ENCODE results near the gene AGPAT3.

AGPAT3 gene

DNA sequence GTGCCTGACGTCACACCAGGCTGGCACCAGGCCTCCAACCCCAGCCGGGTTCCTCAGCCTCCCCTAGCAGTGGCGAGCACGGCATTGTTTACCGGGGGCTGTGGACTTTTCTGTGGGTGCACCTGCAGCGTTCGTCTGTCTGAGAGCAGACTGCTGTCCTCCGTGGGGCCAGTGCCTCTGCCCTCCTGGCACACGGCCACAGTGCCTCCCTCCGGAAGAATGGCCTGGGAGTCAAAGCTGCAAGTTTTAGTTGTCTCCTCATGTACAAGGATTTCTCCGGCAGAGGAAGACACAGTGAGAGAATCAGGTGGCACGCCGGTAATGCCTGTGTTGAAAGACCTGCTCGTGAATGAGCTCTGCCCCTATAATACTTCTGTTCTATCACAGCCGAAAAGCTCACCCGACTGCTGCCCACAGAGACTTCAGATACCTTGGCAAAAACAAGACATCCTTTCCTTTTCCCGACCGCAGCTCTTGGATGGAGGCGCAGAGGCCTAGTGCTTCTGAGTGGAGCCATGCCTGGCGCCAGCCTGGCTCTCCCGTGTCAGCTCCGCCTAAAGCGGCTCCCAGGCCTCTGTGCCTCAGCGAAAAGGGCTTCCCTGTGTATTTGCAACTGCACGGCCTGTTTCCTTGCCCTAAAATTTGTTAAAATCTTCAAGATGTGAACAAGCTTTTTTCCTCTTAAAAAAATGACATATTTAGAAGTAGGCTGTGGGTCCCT, 71.4 kb downstream of the AGPAT3 start:
- DNase-seq (ENCODE audit: low read depth, low spot score): no peak

DNA sequence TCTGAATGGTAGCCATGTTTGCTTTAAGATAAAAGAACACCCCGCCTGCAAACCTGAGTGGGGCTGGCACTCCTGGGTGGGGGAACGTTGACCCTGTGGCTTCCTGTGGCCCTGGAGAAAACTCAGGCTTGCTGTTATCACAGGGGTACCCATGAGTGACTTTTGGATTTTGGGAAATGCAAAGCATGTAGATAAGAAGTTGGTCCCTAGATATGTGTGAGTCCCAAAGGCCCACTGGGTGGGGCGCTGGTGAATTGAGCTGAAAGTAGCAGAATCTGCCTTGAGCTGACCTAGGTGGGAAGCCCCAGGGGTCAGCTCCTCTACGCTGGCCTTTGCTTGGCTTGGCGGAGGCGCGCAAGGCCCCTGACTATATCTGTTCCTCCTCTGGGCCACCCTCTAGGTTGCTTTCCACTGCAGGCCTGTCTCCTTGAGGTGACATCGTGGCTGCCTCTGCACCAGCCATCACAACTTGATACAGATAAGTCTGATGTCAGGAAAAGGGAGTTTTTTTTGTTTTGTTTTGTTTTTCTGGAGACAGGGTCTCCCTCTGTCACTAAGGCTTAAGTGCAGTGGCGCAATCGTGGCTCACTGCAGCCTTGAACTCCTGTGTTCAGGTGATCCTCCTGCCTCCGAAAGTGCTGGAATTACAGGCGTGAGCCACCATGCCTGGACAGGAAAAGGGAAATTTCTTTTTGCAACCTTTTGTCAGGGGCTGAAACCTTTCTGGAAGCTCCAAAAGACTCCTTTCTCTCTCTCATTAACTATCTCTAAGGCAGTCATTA, 72.2 kb downstream of the AGPAT3 start:
- no peak for DNase-seq (ENCODE audit: low read depth, low spot score)

DNA sequence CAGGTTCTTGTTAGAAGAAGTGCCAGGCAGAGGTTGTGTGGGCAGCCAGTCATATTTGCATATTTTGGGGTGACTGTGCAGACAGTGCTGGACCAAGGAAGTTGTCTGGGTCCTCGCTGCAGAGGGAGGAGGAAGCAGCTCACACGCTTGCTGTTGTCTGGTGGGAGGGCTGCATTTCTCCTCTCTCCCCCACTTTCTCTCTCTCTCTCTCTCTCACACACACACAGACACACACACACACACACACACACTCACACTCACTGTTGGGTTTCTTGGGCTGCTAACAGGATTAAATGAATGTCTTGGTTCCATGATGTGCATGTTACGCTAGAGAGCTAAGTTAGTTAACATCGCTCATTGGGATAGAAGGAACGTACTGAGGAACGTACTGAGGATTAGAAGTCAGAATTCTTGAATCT, 72.9 kb downstream of the AGPAT3 start:
- DNase-seq (ENCODE audit: low read depth, low spot score): no peak

DNA sequence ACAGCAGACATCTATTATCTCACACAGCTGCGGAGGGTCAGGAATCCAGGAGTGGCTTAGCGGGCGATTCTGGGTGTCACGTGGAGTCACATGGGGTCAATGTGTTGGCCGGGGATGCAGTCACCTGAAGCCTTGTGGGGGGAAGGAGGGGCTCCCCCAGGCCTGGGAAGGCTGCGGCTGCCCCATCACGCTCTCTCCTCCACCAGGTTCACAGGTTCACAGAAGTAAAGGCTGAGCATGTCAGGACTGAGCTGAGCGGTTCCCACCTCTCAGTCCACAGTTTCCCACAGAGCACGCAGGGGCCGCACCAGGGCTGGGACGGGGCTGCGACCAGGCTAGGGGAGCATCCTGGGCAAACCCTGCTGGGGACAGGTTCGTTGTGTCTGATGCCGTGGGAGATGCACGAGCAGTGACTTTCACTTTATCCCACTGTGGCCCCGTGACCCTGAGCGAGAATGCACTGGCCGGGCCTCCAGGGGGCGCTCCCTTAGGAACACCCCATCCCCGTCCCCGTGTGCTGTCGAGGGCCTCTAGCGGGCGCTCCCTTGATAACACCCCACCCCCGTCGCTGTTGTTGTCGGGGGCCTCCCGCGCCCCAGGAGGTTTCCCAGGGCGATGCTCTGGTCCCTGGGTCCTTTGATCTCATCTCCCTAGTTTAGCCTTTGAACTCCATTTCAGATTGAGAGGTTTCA, 73.9 kb downstream of the AGPAT3 start:
- peak; percentile 83 for DNase-seq (ENCODE audit: low read depth, low spot score)

DNA sequence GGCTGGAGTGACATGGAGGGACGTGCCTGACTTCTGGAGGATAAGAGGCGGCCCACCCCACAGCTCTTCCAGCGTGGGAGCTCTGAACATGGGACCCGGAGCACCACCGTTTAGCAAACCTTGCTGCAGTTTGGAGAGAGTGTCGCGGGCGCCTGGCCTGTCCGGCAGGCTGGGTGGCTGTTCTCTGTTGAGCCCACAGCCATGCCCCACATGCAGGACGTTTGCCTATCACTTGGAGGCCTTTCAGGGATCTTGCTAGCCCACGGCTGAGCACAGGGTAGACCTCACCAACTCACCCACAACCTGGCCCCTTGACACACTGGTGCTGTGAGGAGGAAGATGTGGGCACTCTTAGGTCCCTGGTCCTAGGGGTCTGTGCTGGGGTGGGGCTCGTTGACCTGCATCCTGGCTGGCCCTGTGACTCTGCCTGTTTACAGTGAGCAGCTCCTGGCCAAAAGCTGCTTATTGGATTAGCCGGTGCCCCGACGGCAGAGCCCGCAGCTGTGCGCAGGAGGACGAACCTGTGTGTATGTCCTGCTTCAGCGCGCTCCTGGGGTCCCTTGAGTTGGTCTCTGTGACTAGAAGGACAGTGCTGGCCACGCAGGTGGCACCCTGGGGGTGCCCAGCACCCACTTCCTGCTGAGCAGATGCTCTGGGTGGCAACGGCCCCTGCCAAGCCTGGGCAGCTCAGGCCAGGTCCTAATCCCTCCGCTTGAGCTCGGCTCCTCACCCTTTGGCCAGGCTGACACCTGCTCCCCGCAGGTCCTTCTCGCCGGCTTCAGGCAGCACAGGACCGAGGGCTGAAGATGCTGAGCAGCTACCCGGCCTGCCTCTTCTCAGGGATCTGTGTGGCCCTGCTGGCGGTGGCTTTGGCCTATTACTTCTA, 74.7 kb downstream of the AGPAT3 start:
- no peak for DNase-seq (ENCODE audit: low read depth, low spot score)

DNA sequence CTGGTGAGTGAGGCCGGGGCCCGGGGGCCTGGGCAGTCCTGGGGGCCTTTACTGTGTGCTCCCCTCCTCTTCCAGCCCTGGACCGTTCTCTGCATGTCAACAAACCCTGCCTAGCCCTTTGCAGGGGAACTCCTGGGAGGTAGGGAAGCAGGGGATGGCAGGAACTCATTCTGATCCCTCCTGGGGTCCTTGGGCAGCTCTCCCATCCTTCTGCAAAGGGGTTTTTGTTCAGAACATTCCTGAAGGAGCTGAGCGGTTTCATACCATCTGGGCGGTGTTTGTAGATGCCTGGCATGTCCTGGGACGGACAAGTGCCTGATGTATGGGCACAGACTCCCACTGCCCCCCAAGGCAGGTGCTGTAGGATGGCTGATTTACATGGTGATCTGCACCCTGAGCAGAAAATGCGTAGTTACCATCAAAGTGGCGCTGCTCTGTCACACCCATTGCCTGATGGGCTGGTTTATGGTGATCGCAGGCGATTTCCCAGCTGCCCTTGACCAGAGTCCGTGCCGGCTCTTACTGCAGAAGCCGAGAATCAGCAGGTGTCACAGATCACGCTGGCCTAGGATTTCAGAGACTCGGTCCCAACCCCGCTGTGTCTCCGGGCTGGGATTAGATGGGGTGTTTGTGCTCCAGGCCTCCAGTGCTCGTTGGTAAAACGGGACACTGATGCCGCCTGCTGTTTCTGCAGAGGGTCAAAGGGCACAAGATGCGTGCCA, 75.5 kb downstream of the AGPAT3 start:
- no peak for DNase-seq (ENCODE audit: low read depth, low spot score)

DNA sequence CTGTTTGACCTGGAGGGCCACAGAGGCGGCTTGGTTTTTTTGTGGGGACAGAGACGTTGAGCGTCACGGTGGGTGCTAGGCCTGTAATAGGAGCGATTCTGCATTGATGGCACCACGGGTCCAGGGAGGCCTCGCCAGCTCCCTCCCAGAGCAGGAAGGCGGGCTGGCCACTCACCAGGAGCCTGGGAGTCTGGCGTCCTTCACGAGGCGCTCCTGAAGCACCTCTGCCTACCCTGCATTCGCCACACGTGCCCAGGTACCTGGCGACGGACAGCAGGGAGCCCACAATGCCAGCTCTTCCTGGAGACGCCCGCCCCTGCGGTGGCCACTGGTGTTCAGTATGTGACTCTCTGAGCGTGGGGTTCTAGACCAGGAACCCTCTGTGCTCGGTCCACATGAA, 77.2 kb downstream of the AGPAT3 start:
- no peak for DNase-seq (ENCODE audit: low read depth, low spot score)

DNA sequence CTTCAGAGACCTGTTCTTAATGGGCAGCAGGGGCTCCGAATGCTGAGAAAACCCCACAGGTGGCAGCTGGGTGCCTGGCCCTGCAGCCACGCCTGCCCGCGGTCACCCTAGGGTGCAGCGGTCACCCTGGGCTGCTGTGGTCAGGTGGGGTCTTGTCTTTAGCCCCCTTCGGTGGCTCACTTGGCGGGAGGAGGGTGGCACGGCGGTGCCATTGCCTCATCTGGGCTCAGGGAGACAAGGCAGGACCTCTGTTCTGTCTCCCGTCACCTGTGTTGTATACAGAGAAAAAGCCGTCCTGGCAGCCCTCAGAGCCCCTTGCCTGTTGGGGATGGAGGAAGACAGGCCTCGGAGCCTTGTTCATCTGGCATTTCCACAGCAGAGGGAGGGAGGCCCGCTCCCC, 77.6 kb downstream of the AGPAT3 start:
- DNase-seq (ENCODE audit: low read depth, low spot score): no peak

DNA sequence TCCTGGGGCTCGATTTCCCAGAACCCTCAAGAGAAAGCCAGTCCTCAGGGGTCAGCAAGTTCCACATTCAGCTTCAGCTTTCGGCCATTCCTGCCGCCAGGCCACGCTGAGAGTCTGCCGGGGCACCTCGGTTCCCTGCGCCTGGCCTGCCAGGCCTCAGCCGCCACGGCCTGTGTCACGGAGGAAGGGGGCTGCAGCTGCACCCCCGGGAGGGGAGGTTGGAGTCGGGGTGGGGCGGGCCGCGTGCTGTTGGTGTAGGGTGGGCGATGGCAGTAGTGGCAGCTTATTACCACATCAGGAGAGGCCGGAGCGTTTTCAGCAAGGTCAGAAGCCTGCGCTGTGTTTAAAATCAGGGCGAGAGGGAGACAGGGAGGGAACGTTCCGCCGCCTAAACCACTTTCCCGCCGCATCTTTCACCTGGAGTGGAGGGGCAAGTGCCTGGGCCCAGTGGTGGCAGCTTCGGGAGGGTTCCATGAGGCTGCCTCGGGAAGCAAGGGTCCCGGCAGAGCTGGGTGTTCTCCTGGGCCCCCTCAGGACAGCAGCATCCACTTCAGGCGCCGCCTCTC, 78.6 kb downstream of the AGPAT3 start:
- no peak for DNase-seq (ENCODE audit: low read depth, low spot score)

DNA sequence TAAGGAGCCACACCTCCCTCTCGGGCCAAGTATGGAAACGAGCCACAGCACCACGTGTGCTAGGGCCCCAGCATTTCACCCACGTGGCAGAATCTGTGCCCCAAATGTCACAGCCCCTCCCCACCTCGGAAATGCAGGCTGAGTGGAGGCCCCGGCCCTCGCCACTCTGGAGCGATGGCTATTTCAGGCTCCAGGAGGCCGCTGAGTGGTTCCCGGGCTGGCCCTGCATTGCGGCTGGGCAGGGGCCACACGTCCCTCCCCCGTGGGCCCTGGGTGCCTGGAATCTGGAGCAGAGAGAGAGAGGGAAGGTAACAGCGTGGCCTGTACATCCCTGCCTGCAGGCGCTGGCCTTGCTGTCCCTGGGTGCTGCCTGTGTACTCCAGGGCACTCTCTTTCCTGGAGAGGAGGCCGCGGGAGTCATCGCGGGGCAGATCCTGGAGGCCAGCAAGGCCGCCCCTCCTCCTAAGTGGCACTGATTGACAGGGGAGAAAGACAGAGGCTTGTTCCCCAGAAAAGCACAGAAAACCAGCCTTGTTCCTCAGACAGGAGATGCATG, 79.1 kb downstream of the AGPAT3 start:
- no peak for DNase-seq (ENCODE audit: low read depth, low spot score)

DNA sequence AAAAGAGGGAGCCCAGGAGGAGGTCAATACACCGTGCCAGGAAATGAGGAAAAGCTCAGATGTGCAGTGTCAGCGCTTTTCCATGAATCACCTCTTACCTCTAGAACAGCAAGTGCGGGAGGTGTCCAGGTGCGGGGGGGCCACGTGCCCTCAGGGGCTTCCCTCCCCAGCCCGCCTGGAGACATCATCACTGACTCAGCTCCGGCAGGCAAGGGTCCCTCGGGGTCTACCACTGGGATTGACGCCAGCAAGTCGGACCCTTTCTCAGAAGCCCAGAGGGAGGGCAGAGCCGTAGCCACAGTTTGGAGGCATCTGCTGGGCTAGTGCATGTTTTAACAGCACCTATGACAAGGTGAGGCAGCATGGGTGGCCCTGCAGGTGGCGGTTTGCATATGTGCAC, 79.7 kb downstream of the AGPAT3 start:
- DNase-seq (ENCODE audit: low read depth, low spot score): no peak

DNA sequence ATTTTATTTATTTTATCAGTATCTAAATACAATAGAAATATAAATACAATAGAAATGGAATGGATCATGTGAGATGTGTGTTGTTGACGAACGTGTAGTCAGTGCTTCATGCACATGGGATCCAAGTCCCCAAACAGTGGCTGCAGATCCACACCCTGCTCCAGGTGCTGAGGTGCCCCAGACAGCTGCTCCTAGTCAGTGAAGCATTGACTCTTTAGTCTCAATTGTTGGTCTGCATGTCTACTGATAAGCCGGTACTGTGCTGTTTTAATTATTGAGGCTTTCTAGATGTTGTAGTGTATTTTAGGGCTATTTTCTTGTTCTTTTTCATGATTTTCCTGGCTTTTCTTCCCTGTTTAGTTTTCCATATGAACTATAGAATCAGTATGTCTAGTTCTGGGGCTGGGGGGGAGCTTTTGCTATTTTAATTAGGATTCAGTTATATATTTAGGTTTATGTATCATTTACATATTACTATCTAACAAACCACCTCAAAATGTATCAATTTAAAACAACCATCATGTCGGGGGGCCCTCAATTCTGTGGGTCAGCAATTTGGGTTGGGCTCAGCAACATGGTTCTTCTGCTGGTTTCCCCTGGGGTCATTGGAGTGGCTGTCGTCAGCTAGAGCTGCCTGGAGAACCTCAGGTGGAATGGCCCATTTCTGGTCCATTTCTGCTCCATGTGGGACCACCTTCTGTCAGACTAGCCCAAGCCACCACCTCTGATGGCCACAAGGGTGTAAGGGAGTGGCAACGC, 83.9 kb downstream of the AGPAT3 start:
- DNase-seq (ENCODE audit: low read depth, low spot score): no peak

DNA sequence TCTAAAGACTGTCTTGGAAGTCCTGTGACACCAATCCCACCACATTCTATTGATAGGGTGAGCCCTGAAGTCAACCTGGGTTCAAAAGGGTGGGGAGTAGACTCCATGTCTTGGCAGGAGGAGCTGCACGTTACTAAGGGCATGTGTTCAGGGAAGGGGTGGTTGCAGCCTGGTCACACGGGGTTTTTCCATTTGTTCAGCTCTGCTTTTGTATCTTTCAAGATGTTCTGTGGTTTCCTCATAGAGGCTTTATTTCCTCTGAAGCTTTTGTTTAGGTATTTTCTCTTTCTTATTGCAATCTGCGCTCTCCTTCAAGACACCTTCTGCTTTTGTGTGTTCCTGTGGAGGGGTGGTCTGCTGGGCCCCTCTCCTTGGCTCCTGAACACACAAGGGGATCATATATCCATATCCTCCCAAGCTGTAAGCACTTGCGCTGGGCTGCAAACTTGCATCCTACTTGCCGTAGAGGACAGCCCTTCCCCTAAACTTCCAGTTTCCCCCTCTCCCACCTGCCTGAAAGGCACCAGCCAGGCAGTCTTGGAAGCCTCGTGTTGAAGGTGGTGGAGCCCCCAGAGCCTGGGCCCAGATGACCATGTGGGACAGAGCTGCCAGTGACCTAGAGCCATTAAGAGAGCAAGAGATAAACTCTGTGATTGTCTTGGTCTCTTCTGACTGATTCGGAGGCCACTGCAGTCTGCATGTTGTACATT, 84.6 kb downstream of the AGPAT3 start:
- no peak for DNase-seq (ENCODE audit: low read depth, low spot score)

DNA sequence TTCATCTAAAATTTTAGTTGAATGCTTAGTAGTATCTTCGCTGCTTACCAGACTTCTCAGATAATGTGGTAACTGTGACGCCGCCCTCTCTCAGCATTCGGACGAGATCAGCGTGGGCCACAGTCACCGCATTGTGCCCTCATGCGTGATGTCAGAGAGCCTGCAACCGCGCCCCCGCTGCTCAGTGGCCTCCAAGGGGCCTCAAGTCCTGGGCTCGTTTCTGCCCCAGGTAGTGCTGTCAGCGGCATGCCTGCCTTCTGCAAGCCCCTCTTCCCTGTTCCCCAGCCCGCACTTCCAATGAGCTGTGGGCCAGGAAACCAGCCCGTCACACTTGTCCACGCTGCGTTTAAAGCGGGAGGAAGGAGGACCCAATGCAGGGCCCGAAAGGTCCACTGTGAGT, 85.5 kb downstream of the AGPAT3 start:
- DNase-seq (ENCODE audit: low read depth, low spot score): no peak

DNA sequence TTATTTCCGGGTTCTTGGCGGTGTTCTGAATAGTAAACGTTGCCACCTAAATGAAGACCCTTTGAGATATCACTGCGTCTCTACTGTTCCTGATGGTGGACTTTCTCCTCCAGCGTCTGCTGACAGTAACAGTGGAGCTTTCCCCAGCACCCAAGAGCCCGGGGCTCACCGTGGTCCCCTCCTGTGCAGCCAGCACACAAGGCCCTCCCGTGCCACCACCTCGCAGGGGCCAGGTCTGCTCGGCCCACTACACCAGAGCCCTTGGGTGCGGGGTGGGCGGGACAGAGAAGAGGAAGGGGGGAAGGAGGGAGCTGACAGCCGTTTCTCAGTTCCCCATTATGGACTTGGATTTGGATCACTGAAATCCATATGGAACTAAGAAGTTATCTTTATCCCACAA, 85.9 kb downstream of the AGPAT3 start:
- DNase-seq (ENCODE audit: low read depth, low spot score): no peak

DNA sequence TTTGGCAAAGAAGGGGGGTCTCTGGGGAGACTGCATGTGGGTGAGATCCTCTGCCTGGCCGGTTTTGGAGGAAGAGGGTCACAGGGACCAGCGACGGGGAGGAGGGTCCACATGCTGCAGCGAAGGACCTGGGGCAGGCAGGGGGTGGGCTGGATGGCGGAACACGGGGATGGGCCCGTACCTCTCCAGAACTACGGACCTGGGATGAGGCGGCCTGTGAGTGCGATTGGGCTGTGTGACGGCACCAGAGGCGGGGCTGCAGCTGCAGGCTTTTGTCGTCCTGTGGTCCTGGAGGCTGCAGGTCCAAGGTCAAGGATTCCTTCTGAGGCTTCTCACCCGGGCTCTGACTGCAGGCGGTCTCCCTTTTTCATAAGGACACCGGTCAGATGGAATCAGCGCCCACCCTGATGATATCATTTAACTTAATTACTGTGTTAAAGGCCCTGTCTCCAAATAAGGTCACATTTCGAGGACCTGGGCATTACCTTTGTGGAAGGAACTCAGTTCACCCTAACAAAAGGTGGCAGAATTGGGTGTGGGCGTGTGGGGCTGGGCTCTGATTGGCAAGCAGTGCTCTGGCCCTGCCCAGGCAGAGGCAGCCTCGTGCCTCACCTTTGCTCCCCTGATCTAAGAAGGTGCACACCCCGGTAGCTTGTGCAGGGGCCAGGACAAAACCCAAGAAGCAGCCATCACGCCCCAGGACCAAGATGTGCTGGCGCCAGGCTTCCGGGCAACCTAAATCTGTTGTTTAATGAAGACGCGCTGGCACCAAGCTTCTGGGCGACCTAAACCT, 87.1 kb downstream of the AGPAT3 start:
- DNase-seq (ENCODE audit: low read depth, low spot score): no peak

DNA sequence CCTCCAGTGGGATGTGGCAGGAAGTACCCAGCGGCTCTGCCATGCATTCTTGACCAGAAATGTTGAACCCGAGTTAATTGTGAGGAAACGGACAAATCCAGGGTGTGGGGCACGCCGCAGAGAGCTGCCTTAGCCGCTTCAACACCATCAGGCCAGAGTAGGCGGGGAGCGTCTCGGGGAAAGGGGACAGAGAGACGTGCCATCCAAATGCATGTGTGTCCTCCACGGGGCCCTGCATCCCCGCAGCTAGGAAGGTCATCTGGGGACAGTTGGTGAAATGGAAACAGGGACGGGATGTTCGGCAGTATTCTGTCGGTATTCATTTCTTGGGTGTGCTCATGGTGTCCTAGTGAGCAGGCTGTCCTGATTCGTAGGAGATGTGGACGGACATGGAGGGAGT, 88.0 kb downstream of the AGPAT3 start:
- DNase-seq (ENCODE audit: low read depth, low spot score): no peak

DNA sequence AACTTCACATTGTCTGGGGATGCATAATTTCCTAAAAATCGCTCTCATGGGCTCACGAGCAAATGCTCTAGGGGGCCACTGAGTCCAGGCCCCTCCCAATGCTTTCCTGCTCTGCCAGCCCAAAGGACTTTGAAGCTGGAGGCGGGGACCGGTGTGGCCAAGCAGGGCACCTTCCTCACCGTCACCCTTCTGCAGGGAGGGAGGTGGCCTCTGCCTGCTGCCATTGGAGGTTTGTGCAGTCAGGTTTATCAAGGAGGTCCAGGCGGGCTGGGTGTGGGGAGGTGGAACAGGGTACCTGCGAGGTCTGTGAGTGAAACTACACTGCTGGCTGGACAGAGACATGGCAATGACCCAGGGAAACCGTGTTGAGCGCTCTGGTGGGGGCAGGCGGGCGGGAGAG, 89.0 kb downstream of the AGPAT3 start:
- DNase-seq (ENCODE audit: low read depth, low spot score): no peak

All from activated CD4-positive, CD25-positive, alpha-beta regulatory T cell treated with anti-CD3 and anti-CD28 coated beads, Interleukin-2, amount 50 U/mL, for 16 hours (primary cell).